ENCODE data around the gene NR3C2. TPM values are rescaled to one million over a fixed set of nuclear protein-coding genes. Genes with fewer than 3 reads are reported as not detected.
A peak's percentile ranks its signal among the peaks of the same experiment; 100 is the strongest.

The NR3C2 gene
- polyA plus RNA-seq, 10 donors, result 8.6 to 19.1 (median 13.3) TPM

DNA sequence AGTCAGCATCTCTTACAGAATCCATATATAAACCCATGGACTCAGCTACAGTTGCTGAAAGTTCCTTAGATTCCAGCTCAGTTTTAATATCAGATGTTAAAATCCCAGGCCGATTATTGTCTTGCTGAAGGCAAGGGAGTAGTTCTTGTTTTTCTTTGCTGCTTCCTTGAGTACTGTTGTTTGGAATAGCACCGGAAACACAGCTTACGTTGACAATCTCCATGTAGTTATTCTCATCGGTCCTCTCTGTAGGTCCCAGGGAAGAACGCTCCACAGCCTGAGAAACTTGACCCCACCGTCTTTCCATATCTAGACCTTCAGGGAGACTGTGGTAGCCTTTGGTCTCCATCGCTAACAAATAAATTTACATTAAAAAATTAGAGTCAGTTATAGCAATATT, 5.7 kb downstream of the NR3C2 start:
- no peak for DNase-seq

GRCh38 chr4:148435654-148436406, 6.4 kb downstream of the NR3C2 start:
- no peak for DNase-seq

- DNase-seq, result no peak
These were observed 8.0 kb downstream of the NR3C2 start for GRCh38 chr4:148434075-148434773.

- DNase-seq, result no peak
These were observed 10.8 kb downstream of the NR3C2 start for GRCh38 chr4:148431401-148431800.

DNA sequence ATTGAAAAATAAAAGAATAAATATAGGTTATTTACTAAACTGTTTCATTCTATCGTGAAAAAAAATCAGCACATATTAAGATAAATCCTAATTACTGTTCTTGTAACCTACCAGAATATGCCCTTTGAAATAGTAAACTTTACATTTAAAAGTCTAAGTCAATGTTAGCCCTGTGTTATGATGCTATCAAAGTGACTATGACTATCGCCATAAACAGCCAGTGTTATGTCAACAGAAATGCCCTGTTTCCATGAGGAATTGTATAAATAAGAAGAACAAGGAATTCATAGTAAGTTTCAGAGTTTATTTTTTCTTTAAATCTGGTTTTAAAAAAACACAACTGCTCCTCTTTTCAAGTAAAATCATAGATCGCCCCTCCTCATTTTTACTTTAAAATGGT, 11.4 kb downstream of the NR3C2 start:
- DNase-seq, result no peak

DNA sequence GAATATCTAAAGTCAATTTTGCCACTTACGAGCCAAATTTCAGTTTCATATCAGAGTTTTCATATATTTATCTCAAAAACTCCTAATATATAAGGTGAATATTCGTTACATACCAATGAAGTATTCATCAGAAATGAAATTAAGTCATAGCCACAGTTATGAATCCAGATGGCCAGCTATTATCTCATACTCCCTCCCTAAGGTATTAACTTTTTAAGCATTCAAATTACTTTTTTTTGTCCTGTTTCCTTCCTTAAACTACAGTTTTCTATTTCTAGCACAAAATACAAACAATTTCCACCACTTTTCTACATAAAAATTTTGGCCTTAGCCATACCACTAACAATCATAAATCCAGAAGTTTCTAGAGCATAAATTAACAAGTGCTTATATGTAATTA, 13.0 kb downstream of the NR3C2 start:
- no peak for DNase-seq

GRCh38 chr4:148426643-148427042, 15.6 kb downstream of the NR3C2 start:
- no peak for DNase-seq

DNA sequence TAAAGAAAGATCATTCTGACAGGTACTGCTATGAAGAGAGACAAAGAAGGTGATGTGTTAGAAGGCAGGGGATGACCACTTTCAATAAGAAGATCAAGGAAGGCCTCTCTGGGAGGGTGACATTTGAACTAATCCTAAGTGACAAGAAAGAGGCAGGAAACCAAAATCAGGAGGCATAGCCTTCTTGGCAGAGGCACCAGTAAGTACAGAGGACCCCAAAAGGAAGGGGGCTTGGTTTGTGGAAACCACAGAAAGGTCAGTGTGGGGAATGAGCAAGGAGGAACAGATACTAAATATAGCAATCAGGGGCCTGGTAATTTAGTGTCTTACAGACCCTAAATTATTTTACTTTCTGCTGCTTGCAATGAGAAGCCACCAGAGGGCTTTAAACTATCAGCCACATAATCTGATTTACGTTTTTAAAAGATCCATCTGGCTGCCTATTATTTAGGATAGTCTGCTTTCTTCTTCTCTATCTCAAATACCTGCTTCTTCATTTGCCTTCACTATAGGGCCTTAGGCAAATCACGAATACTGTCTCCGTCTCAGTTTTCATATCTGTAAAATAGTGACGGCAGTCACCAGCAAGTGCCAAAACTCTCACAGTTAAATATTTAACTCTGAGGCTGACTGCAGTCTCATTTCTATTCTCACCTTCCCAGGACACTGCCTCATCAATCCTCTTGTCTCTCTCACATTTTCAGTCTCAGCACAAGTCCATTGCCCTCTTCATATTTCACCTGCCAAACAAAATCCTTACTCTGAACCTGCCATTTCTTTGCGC, 16.7 kb downstream of the NR3C2 start:
- DNase-seq, result no peak

DNA sequence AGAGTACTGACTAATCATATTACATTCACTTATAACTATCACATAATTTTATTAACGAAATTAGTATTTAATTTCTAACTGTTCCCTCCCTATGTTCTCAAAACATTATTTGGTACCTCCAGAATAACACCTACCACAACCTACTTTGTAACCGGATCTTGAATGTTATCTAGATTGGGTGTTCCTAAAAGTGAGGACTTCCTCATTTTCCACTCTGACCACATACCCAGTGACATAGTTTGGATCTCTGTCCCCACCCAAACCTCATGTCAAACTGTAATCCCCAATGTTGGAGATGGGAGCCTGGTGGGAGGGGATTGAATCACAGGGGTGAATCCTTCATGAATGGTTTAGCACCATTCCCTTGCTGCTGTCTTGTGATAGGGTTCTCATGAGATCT, 21.8 kb downstream of the NR3C2 start:
- DNase-seq, result no peak

- no peak for DNase-seq
These were observed 26.7 kb downstream of the NR3C2 start for GRCh38 chr4:148415500-148415899.

DNA sequence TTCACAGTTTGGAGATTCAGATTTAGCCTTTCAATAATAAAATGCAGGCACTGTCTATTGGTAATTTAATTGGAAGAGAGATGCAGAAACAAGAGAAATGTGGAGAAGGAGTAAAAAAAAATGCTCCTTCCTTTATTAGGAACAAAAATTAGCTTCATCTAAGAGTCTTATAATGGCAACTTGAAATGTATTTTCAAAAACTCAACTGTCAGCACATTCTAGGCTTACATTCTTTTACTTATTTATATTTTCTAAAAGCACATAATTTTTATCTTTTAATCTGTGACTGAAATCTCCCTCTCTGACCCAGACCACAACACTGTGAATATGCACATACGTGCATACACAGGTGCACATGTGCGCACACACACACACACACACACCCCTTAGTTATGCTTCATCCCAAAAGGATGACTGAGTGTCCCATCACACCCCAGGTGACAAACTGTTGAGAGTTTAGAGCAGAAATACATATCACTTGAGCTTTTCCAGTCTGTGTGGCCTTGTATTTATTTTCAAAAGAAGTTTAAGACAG, 29.7 kb downstream of the NR3C2 start:
- DNase-seq, result no peak

DNA sequence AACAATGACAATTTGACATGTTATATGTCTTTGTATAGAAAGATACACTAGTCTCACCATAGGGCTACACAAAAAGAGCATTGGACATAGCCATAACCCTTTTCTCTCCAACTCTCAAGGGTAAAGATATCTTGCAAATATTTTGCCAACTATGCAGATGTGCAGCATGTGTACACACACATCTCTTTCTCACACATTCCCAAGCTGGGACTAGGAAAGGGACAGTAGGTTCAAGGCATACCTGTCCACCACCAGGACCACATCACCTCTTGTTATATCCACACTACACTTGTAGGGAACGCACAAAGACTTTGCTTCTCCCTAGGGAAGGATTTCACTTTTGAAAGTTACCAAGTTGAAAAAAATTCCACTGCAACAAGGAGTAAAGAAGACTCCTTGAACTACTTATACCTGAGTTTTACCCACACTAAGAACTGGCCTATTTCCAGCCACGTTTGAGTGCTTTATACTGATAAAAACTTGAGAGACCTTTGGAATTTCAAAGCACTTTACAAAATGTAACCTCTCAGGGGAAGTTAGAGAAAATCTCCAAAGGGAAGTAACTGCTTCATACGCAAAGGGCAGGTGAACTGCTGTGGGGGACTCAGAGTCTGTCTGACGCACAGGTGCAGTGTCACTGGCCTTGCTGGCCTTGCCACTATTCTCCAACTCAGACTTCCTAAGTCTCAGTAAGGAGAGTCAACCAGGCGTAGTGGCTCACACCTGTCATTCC, 36.9 kb downstream of the NR3C2 start:
- no peak for DNase-seq

- DNase-seq, result no peak
These were observed 43.2 kb downstream of the NR3C2 start for GRCh38 chr4:148398988-148399387.

GRCh38 chr4:148397771-148398170, 44.4 kb downstream of the NR3C2 start:
- DNase-seq, result no peak

DNA sequence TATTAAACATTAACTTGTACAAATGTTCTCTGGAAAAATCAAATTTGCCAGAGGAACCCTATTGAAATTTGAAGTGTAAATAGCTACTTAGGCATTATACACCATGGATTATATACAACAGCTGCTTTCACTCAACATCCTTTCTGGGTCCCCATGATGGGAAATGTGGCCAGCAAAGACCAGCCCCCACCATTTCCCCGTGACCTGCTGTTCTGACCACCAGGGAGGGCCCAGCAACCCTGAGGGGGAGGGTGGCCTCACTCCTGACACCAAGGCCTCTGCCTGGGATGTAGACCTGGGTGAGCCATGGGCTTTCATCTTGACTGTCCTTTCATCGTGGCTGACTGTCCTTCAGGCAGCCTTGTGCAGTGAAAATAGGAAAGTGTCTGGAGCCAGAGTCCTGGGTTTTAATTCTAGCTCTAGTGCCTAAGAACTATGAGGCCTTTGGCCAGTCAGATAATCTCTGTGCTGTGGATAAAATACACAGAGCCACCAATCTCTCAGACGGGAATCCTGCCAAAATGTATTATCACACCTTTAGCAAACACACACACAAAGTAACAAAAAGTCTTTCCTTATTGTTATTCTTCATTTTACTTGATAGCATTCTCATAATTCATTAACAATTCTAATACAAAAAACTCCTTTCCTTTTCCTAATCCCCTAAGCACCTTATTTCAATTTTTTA, 45.1 kb downstream of the NR3C2 start:
- no peak for DNase-seq

DNA sequence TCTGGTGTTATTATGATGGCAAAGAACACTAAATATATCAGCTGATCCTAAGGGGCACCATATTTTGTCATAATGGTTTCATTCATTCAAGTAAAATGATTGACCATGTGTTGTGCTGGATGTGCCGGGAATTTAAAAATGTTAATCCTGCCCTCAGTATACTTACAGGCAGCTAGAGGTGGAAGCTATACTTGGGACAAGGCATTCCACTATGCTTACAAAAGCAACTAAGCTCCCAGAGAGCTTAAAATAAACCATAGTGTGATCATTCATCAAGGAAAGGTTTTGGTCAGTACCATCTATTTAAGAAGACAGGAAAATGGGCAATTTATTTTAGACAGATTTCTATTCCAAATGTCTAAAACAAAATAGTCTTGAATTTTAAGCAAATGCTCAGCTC, 46.4 kb downstream of the NR3C2 start:
- DNase-seq, result no peak

GRCh38 chr4:148391056-148391455, 51.2 kb downstream of the NR3C2 start:
- DNase-seq, result no peak

- DNase-seq, result no peak
These were observed 51.9 kb downstream of the NR3C2 start for GRCh38 chr4:148390311-148390710.

DNA sequence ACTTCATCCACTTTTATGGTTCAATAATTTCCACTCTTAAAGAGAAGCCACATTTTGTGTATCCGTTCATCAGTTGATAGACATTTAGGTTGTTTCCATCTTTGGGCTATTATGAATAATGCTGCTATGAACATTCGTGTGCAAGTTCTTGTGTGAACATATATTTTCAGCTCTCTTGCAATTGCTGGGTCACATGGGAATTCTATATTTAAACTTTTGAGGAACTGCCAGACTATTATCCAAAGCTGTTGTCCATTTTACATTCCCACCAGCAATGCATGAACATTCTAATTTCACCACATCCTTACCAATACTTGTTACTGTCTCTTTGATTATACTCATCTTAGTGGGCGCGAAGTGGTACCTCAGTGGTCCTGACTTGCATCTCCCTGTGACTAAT, 61.9 kb downstream of the NR3C2 start:
- DNase-seq, result peak in 1 of 3 donors; percentile 34

DNA sequence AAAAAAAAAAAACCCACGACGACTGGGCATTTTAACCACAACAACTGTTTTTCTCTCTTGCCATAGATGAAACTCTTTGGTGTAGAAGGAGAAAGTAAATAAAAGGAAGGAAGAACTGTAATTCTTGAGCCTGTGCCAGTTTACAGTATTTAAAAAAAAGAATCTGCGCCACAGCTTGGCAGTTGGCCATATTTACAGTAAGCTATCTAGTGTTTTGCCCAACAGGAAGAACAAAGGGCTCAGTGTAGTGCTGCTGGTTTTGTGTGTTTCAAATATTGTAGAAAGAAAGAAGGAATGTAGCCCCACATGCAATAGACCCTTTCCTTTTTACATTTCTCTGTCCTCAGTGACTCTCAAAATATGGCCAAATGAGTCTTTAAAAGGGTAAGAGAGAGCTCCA, 66.1 kb downstream of the NR3C2 start:
- DNase-seq, result peak; percentile 38 to 65 (median 44)

- no peak for DNase-seq
These were observed 66.6 kb downstream of the NR3C2 start for GRCh38 chr4:148375584-148375983.
